ENCODE results near the gene FAM32A.
"Not testable (repeated sequence)": the region's sequence is repeated elsewhere in the genome, so short reads cannot be mapped to it uniquely, and the experiment has no call there.

Gene FAM32A

GRCh38 chr19:16164222-16164890 lies 20.9 kb upstream of the FAM32A start:
- DNase-seq (ENCODE audit: low read depth), result no peak

- no peak for DNase-seq (ENCODE audit: low read depth)
Measured at GRCh38 chr19:16166417-16166816, 18.8 kb upstream of the FAM32A start.

GRCh38 chr19:16167055-16167454 lies 18.2 kb upstream of the FAM32A start:
- no peak for DNase-seq (ENCODE audit: low read depth)

- no peak for DNase-seq (ENCODE audit: low read depth)
Measured at GRCh38 chr19:16168465-16169081, 16.6 kb upstream of the FAM32A start.

GRCh38 chr19:16170134-16170533 lies 15.1 kb upstream of the FAM32A start:
- DNase-seq (ENCODE audit: low read depth), result no peak

GRCh38 chr19:16175954-16176353 lies 9.3 kb upstream of the FAM32A start:
- DNase-seq (ENCODE audit: low read depth), result no peak

- DNase-seq (ENCODE audit: low read depth), result not testable (repeated sequence)
Measured at GRCh38 chr19:16178866-16179265, 6.3 kb upstream of the FAM32A start.

- no peak for DNase-seq (ENCODE audit: low read depth)
Measured at GRCh38 chr19:16180611-16181010, 4.6 kb upstream of the FAM32A start.

GRCh38 chr19:16184665-16185122 lies 516 bp upstream of the FAM32A start:
- no peak for DNase-seq (ENCODE audit: low read depth)

- peak; percentile 25 for DNase-seq (ENCODE audit: low read depth)
Measured at GRCh38 chr19:16185768-16186123, 536 bp downstream of the FAM32A start.

GRCh38 chr19:16188521-16188920 lies 3.3 kb downstream of the FAM32A start:
- no peak for DNase-seq (ENCODE audit: low read depth)

- DNase-seq (ENCODE audit: low read depth), result no peak
Measured at GRCh38 chr19:16190198-16190597, 5.0 kb downstream of the FAM32A start.

GRCh38 chr19:16190736-16191135 lies 5.5 kb downstream of the FAM32A start:
- DNase-seq (ENCODE audit: low read depth), result no peak

GRCh38 chr19:16191216-16191908 lies 6.2 kb downstream of the FAM32A start:
- DNase-seq (ENCODE audit: low read depth), result no peak

GRCh38 chr19:16193466-16193865 lies 8.3 kb downstream of the FAM32A start:
- no peak for DNase-seq (ENCODE audit: low read depth)

- DNase-seq (ENCODE audit: low read depth), result no peak
Measured at GRCh38 chr19:16197188-16197621, 12.0 kb downstream of the FAM32A start.

GRCh38 chr19:16197622-16198369 lies 12.6 kb downstream of the FAM32A start, which contains the start of gene AP1M1:
AP1M1 (plus strand) TSS chr19:16197911; CDS start chr19:16198027, 116 bp downstream.
- DNase-seq (ENCODE audit: low read depth), result peak; percentile 96

- no peak for DNase-seq (ENCODE audit: low read depth)
Measured at GRCh38 chr19:16198370-16198651, 13.1 kb downstream of the FAM32A start.

GRCh38 chr19:16199275-16199932 lies 14.2 kb downstream of the FAM32A start:
- no peak for DNase-seq (ENCODE audit: low read depth)

- no peak for DNase-seq (ENCODE audit: low read depth)
Measured at GRCh38 chr19:16200038-16201010, 15.1 kb downstream of the FAM32A start.

- no peak for DNase-seq (ENCODE audit: low read depth)
Measured at GRCh38 chr19:16201011-16201391, 15.8 kb downstream of the FAM32A start.

Measured in T follicular helper cell (primary cell).